HG03159 (cell line): ENCODE results near the gene SUSD1.
A peak's percentile ranks its signal among the peaks of the same experiment; 100 is the strongest.

Experiments
- ATAC-seq: cut with Tn5 transposase; IDR thresholded peaks from one replicate; pipeline ENCODE4 v1.9.1; 2021; ENCODE audit warnings: mild to moderate bottlenecking, moderate library complexity; ENCODE audit not compliant: unreplicated experiment

Gene SUSD1

GRCh38 chr9:112020680-112021596, 154.2 kb downstream of the SUSD1 start:
- peak; percentile 52 for ATAC-seq

DNA sequence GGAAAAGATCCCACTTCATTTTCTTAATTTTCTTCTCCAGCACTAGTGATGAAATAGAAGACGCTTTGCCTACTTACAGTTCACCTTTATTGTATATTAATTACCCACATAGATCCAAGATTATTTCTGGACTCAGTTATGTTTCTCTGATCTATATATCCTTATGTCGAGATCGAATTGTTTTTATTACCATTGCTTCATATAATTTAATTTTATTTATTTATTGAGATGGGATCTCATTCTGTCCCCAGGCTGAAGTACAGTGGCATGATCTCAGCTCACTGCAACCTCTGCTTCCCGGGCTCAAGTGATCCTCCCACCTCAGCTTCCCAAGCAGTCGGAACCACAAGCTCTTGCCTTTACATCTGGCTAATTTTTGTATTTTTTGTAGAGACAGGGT, 157.2 kb downstream of the SUSD1 start:
- ATAC-seq: no peak

DNA sequence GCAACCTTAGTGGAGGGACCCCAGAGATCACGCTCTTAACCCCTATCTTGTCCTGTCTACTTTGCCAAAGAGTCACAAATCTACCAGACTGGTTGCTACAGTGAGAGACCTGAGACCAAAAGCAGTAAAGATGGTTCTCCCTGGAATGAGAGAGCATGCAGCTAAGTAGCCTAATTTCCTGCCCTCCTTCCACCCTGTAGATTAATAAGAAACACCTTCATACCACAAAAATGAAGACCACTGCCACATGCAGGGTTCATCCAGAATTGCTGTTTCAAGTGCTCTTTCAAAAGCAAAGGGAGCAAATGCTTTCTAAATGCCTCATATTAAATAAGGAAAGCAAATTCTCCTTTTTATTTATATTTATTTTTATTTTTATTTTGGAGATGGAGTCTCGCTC, 159.4 kb downstream of the SUSD1 start:
- no peak for ATAC-seq

DNA sequence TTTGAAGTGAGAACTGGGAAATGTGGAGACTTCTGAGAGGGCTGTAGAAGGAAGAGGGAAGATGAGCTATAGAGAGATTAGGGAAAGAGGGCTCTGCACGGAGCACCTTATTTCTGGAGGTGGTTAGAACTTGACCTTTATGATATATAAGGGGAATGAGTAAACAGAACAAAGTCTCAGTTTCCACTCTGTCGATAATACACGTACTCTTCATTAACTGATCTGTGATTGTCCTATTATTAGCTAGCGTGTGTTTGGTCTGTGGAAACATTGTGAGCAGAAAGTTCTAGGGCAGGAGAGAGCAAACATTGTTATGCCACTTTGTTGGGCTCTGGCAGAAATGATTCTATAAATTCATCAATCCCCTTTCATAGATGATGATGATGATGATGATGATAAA, 159.9 kb downstream of the SUSD1 start:
- no peak for ATAC-seq

- ATAC-seq: no peak
Measured at GRCh38 chr9:112013266-112013665, 161.8 kb downstream of the SUSD1 start.

DNA sequence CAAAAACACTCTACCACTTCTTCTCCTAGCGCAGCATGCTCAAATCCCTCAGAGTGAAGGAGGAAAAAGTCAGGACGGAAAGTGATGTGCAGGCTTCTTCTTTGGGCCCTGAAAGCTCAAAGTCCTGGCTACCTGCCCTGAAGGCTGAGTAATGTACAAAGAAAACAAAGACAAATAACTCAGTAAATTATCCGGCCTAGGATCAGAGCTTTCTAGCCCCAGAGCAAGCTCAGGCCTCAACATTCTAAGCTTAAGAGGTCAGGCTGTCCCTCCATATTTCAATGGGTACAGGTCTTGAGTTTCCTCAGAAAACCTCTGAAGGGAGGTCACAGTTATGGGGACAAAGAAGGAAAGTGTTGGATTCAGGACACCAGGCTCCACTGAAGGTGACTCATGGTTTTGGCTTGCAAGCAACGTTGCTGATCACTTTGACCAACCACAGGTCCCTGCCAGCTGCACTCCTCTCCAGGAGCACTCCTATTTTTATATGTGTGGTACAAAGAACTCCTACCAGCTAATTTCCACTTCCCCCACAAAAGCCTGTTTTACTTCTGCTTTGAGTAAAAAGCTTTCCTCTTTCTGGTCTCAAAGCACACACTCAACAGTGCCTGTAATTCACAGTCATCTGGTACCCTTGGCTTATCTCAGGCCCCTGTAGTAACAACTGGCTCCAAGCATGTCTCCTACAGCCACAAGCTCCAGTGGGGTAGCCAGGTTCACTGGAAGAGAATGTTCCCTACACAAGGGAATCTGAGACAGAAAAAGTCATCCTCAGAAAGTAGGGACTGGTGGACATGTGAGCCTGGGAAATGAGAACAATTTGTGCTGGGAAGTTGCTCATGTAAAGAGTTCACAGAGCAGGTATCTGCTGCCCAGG, 162.8 kb downstream of the SUSD1 start:
- ATAC-seq: peak; percentile 77

- ATAC-seq: no peak
Measured at GRCh38 chr9:112011051-112011620, 164.0 kb downstream of the SUSD1 start.

DNA sequence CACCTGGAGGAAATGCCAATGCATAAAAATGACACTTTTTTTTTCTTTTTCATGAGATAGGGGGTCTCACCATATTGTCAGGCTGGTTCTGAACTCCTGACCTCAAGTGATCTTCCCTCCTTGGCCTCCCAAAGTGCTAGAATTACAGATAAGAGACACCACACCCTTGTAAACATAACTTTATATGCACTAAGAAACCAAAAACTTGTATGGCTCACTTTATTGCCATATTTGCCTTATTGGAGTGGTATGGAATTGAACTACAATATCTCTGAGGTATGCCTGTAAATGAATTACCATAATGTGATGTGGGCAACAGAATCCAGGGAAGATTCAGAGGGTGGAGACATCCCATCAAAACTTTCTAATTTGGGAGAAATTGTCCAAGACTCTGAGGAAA, 164.6 kb downstream of the SUSD1 start:
- ATAC-seq: no peak

DNA sequence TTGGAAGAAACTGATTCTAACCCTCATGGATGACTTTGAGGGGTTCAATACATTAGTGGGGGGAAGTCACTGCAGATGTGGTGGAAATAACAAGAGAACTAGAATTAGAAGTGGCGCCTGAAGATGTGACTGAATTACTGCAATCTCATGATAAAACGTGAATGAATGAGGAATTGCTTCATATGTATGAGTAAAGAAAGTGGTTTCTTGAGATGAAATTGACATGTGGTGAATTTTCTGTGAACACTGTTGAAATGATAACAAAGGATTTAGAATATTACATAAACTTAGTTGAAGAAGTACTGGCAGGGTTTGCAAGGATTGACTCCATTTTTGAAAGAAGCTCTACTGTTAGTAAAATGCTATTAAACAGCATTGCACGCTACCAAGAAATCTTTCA, 165.4 kb downstream of the SUSD1 start:
- ATAC-seq: no peak

DNA sequence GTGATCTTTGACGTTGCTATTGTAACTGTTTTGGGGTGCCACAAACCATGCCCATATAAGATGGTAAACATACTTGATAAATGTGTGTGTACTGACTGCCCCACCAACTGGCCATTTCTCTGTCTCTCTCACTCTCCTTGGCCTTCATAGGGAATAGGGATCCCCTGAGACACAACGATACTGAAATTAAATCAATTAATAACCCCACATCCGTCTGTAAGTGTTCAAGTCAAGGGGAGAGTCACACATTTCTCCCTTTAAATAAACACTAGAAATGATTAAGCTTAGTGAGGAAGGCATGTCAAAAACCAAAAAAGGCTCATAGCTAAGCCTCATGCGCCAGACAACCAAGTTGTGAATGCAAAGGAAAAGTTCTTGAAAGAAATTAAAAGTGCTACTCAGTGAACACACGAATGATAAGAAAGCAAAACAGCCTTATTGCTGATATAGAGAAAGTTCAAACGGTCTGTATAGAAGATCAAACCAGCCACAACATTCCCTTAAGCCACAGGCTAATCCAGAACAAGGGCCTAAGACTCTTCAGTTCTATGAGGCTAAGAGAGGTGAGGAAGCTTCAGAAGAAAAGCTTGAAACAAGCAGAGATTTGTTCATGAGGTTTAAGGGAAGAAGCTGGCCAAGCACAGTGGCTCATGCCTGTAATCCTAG, 167.4 kb downstream of the SUSD1 start:
- no peak for ATAC-seq

- no peak for ATAC-seq
Measured at GRCh38 chr9:112006361-112007020, 168.6 kb downstream of the SUSD1 start.

DNA sequence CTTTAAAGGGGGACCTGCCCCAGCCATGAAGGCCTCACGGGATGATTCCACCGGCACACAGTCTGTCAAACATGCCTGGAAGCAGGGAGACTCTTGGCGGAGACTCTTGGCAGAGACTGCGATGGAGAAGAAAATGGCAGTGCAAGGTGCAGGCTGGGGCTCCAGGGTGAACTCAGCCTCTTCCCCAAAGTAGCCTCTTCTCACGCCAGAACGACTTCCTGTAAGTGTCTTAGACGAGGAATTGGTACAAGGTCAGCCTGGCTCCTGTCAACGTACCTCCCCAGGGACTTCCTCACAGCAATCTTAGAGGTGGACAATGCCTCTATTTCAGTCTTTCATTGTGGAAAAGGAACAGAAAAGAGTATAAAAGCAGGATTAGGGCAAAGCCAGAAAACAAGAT, 169.2 kb downstream of the SUSD1 start:
- ATAC-seq: no peak

DNA sequence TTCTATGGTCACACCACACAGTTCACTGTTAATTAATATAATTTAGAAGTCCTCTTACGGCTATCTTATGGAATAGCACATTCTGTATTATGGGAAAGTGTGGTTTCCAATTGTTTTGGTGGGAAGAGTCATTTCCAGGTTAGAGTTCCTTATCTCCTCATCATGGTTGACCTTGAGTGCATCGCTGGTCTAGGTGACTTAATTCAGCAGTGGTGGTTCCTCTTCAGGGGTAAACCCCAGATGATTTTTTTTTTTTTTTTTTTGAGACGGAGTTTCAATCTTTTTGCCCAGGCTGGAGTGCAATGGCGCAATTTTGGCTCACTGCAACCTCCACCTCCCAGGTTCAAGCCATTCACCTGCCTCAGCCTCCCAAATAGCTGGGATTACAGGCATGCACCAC, 171.6 kb downstream of the SUSD1 start:
- no peak for ATAC-seq

- no peak for ATAC-seq
Measured at GRCh38 chr9:112002847-112003457, 172.1 kb downstream of the SUSD1 start.

DNA sequence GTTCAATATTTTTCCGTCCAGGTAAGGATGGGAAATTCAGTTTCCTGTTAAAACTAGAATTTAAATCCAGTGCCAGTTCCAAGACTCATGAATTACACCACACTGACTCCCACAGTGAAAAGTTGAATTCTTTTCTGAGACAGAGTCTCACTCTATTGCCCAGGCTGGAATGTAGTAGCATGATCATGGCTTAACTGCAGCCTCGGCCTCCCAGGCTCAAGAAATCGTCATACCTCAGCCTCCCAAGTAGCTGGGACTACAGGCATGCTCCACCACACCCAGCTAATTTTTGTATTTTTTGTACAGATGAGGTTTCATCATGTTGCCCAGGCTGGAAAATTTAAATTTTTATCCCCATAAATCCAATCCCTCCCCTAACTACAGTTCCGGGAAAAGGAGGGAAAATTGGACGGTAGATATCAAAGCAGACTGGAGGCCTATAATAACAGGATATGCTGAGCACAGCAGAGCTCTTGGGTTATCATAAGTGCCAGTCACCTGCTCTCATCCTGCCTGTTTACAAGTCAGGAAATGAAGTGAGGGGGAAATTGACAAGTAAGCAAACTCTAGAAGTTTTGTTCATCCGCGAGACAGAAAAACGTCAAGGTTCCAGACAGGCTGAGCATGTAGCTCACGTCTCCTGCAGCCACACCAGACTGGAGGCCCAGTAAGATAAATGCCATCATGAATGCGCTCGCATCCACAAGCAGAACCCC, 172.8 kb downstream of the SUSD1 start:
- ATAC-seq: no peak

GRCh38 chr9:112000743-112001142, 174.4 kb downstream of the SUSD1 start:
- ATAC-seq: no peak

GRCh38 chr9:111999319-111999718, 175.8 kb downstream of the SUSD1 start:
- ATAC-seq: no peak

DNA sequence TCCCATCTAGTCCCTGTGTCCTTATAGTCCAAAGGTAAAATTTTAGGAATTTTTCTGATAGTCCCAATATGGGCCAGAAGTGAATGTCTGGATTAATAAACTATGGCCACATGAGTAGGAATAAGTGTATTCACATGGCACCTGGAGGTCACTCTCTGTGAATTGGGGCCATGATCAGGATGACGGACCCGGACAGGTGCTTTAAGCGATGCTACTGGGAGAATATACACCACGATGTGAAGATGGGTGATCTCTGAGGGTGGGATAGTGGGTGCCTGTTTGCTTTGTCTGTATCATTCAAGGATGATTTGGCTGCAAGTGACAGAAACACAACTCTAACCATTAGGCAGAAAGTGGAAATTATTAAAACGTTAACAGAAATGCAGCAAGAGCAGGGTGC, 177.3 kb downstream of the SUSD1 start:
- no peak for ATAC-seq

DNA sequence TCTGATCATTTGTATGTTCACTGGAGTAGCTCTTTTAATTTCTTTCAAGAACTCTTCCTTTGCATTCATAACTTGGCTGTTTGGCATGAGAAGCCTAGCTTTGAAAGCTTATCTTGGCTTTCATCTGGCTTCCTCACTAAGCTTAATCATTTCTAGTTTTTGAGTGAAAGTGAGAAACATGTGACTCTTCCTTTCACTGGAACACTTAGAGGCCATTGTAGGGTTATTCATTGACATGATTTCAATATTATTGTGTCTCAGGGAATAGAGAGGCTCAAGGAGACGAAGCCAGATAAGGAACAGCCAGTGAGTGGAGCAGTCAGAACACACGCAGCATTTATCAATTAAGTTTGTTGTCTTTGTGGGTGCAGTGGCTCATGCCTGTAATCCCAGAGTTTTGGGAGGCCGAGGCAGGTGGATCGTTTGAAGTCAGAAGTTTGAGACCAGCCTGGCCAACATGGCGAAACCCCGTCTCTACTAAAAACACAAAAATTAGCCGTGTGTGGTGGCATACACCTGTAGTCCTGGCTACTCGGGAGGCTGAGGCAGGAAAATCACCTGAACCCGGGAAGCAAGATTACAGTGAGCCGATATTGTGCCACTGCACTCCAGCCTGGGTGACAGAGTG, 180.2 kb downstream of the SUSD1 start:
- ATAC-seq: peak; percentile 58
